Inferior parietal cortex (tissue), 1 donor: ENCODE results near the gene LIMS4.
"Not testable (repeated sequence)": the region's sequence is repeated elsewhere in the genome, so short reads cannot be mapped to it uniquely, and the experiment has no call there.

Source experiments
- DNase-seq: peaks from one replicate; pipeline ENCODE4 v3.0.0-alpha.2; 2016; ENCODE audit errors: extremely low spot score

Gene LIMS4, protein sequence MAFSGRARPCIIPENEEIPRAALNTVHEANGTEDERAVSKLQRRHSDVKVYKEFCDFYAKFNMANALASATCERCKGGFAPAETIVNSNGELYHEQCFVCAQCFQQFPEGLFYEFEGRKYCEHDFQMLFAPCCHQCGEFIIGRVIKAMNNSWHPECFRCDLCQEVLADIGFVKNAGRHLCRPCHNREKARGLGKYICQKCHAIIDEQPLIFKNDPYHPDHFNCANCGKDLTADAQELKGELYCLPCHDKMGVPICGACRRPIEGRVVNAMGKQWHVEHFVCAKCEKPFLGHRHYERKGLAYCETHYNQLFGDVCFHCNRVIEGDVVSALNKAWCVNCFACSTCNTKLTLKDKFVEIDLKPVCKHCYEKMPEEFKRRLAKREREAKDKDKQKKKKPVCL

GRCh38 chr2:110472171-110473058 is at the start of gene LIMS4:
LIMS4 (minus strand) TSS chr2:110472816; CDS start chr2:110472778, 38 bp downstream.
- DNase-seq = not testable (repeated sequence)

DNA sequence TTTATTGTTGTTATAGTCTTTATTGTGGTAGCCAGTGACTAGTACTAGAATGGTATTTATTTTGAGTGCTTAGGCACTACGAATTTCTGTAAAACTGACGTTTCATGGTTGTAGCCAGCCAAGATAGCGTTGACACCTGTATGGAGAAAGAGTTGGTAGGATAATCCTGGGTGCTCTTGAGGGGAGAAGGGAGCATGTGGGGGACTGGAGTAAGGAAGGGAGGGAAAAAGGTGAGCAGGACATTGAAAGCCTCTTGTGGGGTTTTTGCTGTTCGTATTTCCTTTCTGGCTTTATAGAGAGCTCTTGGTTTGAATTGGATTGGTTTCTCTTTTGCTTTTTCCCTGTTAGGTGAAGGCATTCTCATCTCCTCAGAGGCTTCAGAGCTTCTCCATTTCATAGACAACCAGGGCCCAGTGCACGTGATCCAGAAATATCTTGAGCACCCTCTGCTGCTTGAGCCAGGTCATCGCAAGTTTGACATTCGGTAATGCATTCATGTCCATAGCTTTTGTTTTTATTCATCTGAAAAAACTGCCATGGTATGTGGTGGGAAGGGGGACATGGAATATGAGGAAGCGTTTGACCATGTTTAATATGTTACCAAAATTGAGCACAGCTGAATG is 27.2 kb upstream of the LIMS4 start:
- not testable (repeated sequence) for DNase-seq

DNA sequence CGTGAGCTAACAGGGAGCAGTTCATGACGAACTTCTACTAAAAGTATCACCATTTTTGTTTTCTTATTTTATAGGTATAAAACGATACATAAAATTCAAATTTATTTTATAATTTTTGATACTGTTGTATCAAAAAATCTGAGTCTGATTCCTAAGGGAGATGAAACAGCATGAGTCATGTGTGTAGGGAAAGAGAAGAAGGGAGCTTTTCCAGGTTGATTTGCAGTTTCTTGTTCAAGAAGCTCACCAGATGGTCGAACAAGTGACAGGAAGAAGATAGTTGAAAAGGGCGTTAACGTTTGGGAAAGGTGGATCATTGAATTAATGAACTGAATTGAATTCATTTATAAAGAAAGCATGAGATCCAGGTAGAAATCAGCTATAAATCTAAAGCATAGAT is 23.4 kb upstream of the LIMS4 start:
- DNase-seq = not testable (repeated sequence)

DNA sequence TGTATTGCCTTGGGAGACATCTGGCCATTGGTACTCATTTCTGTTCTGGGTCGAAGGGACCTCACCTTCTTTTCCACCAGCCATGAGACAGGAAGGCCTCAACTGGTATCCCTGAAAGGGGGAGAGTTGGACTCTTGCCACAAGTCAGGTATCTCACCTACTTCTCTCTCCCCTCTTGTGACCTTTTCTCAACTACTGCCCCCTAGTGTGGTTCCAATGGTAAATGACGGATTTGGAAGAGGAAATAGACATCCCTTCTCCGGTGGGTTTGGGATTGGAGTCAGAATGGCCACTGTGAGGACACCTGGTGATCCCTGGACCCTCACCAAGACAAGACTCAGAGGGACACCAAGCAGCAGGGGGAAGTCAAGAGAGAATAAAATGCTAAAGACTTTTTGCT is 21.9 kb upstream of the LIMS4 start:
- not testable (repeated sequence) for DNase-seq

GRCh38 chr2:110488991-110489390 is 16.4 kb upstream of the LIMS4 start:
- not testable (repeated sequence) for DNase-seq

DNA sequence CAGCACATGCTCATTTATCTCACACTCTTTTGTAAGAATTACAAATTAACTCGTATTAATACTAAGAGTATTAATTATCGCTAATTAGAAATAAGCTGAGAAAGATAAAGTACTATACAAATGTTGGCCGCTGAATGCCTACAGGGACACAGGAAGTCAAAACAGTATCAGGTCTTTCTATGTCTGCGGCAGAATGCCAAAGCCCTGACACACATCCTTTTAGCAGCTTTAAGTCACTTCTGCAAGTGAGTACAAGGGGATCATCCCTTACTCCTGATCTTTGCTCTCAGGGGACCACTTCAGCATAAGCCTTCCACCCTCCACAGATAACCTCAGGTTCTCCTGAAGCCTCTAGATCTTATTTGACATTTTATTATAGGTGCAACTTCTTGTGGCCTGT is 10.1 kb upstream of the LIMS4 start:
- not testable (repeated sequence) for DNase-seq

GRCh38 chr2:110481200-110481599 is 8.6 kb upstream of the LIMS4 start:
- DNase-seq = not testable (repeated sequence)

DNA sequence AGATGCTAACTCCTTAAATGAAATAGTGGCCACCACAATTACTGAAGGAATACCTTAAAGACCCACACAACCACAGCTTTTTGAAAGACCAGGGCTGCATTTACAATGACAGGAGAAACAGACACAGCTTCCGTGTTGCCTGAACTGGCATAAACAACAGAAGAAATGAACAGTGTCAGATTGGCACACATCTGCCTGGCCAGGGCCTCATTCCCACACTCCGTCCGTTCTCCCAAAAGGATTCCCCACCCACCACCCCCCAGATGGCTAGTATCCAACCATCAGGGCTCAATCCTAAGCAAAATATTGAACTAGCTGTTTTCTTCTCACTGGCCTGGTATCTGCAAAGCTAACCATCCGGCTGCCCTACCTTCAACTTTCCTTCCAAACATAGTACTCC is 7.5 kb upstream of the LIMS4 start:
- DNase-seq = not testable (repeated sequence)

GRCh38 chr2:110477370-110477769 is 4.8 kb upstream of the LIMS4 start:
- DNase-seq = not testable (repeated sequence)

- DNase-seq = not testable (repeated sequence)
Observed at GRCh38 chr2:110476952-110477351, 4.3 kb upstream of the LIMS4 start.

GRCh38 chr2:110475627-110476359 is 3.2 kb upstream of the LIMS4 start:
- DNase-seq = not testable (repeated sequence)

DNA sequence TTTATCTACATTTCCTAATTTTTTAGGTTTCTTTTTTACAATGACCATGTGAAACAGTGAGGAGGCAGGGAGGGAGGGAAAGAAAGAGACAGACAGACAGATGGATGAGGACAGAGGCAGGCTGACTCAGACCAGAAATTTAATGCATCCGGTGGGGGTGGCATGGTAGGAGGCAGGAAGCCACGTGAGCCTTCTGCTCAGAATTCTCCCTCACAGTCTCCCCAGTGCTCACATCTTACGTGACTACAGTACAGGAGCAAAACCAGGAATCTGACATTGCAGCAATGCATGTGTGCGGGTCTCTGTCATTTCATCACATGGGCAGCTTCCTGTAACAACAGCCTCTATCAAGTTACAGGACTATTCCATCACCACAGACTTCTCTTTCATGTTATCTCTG is 2.3 kb upstream of the LIMS4 start:
- not testable (repeated sequence) for DNase-seq

DNA sequence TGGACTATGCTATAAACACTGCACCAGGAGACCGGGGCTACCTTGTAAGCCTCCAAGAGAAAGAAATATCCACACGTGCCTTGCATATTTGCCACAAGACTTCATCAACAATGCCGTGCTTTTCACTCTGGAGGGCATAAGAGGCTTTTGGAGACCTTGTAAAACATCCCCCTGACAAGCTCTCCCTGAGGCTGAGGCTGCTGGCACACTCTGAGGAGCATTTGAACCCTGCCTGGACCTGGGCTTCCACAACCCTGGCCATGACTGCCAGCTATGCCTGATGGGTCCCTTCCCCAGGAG is 393 bp upstream of the LIMS4 start:
- DNase-seq = not testable (repeated sequence)

DNA sequence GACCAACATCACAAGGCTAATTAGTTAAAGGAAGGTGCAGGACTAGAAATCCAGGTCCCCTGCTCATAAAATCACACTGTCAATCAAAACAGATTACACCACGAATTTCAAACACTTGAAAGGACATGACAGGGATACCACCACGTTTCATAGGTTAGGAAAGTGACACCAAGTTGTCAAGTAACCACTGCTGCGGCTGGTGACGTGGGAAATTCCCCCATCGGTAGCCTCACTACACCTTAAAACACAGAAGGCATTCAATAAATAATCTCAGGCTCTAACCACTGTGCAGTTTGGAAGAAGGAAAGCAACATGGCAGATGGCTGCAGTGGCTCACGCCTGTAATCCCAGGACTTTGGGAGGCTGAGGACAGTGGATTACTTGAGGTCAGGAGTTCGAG is 3.7 kb downstream of the LIMS4 start:
- not testable (repeated sequence) for DNase-seq

- DNase-seq = not testable (repeated sequence)
Observed at GRCh38 chr2:110465312-110465711, 7.3 kb downstream of the LIMS4 start.

GRCh38 chr2:110462458-110462857 is 10.2 kb downstream of the LIMS4 start:
- not testable (repeated sequence) for DNase-seq

GRCh38 chr2:110460318-110460717 is 12.3 kb downstream of the LIMS4 start:
- not testable (repeated sequence) for DNase-seq

- DNase-seq = not testable (repeated sequence)
Observed at GRCh38 chr2:110457214-110457590, 15.4 kb downstream of the LIMS4 start.

- DNase-seq = not testable (repeated sequence)
Observed at GRCh38 chr2:110456291-110457213, 16.1 kb downstream of the LIMS4 start.

- not testable (repeated sequence) for DNase-seq
Observed at GRCh38 chr2:110455080-110455670, 17.4 kb downstream of the LIMS4 start.
